Peyer's patch (tissue), 4 donors: ENCODE results near the gene MICALL1. TPM values are rescaled to one million over a fixed set of nuclear protein-coding genes. Genes with fewer than 3 reads are reported as not detected.
A peak's percentile ranks its signal among the peaks of the same experiment; 100 is the strongest.

Source experiments
- DNase-seq, 3 donors: peaks; one replicate each; pipeline ENCODE4 v3.0.0-alpha.2; 2017 to 2019
- H3K27ac ChIP-seq, 4 donors: fragments of 200-600 bp; sonication (generic); one replicate each; pipeline ENCODE4 v1.5.1; 2016 to 2019
- H3K27me3 ChIP-seq, 2 donors: fragments of 200-600 bp; sonication (generic); one replicate each; pipeline ENCODE4 v1.5.1; 2019
- H3K36me3 ChIP-seq, 3 donors: fragments of 200-600 bp; sonication (generic); one replicate each; pipeline ENCODE4 v1.5.1; 2016 to 2019
- H3K4me1 ChIP-seq, 4 donors: fragments of 200-600 bp; sonication (generic); one replicate each; pipeline ENCODE4 v1.5.1; 2016 to 2019
- H3K4me3 ChIP-seq, 4 donors: fragments of 200-600 bp; sonication (generic); 1 replicate in 3 of 4; 2 replicates in 1 of 4; pipeline ENCODE4 v1.5.1; 2016 to 2019; ENCODE audit warnings: mild to moderate bottlenecking in 1 of 4
- H3K9me3 ChIP-seq, 4 donors: fragments of 200-600 bp; sonication (generic); one replicate each; pipeline ENCODE4 v1.5.1; 2016 to 2019; ENCODE audit warnings: mild to moderate bottlenecking in 1 of 4
- POLR2A ChIP-seq, 2 donors: fragments of 450-650 bp; IDR thresholded peaks; one replicate each; pipeline ENCODE4 v1.5.1; 2017; ENCODE audit warnings: antibody characterized with exemption in 2 of 2, mild to moderate bottlenecking in 2 of 2, moderate library complexity in 2 of 2
- total RNA-seq, 4 donors: library from RNA; depleted of rRNA; stranded (reverse); fragments of >200 nt; gene quantifications; one replicate each; pipeline ENCODE4 v1.1.0, GENCODE V29; 2016
- TF ChIP-seq, protein P1 (sequence below), 6 experiments: fragments of 450-650 bp in 4 of 6; fragments of 200-600 bp in 2 of 6; sonication (generic) in 1 of 6; IDR thresholded peaks; one replicate each; pipeline ENCODE4 v1.5.1; 2017 to 2019; ENCODE audit warnings: antibody characterized with exemption in 6 of 6, mild to moderate bottlenecking in 3 of 6, moderate library complexity in 1 of 6

The MICALL1 gene
- total RNA-seq, 4 donors from 2014 or later, result 24.5 to 49.0 (median 31.8) TPM

DNA sequence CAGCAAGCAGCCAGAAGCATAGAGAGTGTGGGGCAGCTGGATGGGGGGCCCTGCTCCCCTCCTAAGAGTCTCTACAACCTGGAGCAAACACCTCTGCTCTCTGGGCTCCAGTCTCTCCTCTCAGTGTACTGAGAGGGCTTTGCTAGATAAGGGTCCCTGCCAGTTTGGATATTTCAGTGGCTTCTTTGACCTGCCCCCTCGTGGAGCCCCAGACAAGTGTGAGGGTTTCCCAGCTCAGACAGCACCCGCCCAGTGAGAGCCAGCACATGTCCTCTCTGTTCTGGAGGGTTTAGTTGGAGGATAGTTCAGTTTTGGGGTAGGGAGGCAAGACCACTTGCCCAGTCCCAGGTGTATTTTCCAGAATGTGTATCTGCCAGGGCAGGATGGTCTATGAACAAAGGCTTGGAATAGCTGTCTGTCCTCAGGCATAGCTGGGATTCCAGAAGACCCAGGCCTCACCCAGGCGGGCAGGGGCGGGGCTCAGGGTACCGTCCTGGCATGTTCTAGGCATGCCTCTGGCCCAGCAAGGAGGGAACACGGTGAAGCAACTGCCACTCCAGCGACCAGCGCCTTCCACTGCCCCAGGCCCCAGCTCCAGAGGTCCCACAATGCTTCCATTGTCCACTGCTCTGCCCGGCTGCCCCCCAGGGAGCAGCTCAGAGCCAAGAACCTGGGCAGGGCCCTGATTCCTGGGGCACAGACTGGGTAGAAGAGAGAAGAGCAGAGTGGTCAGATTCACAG is 7.5 kb upstream of the MICALL1 start:
- Histone ChIP-seq H3K36me3 (no peaks in the 10 kb centered on the region), H3K27ac (no peak overlapping the region), H3K4me1 (peaks cover 0 to 27% (median 2%) of the 10 kb centered on the region in 4 donors), H3K4me3 (no peak overlapping the region), H3K9me3 (no peaks in the 10 kb centered on the region), H3K27me3 (no peaks in the 10 kb centered on the region)
- DNase-seq, result no peak
- no peak for TF ChIP-seq POLR2A (IDR thresholded peaks at IDR 0.05)
- TF ChIP-seq, protein P1, sequence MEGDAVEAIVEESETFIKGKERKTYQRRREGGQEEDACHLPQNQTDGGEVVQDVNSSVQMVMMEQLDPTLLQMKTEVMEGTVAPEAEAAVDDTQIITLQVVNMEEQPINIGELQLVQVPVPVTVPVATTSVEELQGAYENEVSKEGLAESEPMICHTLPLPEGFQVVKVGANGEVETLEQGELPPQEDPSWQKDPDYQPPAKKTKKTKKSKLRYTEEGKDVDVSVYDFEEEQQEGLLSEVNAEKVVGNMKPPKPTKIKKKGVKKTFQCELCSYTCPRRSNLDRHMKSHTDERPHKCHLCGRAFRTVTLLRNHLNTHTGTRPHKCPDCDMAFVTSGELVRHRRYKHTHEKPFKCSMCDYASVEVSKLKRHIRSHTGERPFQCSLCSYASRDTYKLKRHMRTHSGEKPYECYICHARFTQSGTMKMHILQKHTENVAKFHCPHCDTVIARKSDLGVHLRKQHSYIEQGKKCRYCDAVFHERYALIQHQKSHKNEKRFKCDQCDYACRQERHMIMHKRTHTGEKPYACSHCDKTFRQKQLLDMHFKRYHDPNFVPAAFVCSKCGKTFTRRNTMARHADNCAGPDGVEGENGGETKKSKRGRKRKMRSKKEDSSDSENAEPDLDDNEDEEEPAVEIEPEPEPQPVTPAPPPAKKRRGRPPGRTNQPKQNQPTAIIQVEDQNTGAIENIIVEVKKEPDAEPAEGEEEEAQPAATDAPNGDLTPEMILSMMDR (IDR thresholded peaks at IDR 0.05), result no peak

DNA sequence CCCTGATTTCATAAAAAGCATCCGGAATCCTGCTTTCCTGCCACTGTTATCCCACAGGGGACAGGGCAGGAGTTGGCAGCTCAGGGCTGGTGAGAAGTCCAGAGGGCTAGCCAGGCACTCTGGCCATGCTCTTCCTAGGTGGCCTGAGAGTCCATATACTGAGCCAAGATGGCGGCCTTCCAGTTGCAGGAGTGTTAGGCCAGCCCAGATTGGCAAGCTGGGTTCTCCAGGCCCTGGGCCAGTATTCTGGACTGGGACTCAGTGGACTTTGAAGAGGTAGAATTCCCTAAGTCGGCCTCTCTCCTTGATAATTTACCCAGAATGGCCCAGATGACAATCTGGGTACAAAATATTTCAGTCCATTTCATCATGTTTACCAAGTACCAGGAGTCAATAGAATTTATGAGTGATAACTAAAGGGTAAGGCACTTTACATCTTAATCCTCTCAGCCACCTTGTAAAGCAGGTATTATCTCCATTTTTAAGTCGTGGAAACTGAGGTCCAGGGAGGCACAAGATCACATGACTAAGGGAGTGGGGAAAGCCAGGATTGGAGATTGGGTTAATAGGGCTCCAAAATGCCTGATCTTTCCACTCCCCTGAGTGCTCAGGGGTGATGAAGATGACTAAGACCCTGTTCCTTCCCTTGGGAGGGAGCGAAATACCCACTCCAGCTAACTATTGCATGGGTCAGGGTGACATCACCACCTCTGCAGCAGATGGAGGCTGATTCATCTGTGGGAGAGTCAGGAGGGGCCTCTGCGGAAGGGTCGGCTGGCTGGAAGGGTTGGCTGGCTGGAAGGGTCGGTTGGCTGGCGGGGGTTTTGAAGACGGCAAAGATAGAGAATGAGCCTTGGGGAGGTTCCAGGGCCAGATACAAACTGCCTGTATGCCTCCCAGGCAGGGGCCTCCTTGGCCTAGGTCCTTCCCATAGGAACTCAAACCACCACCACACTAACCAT is 1.2 kb upstream of the MICALL1 start:
- Histone ChIP-seq H3K36me3 (no peaks in the 10 kb centered on the region), H3K27ac (peak overlapping the region in 3 of 4 donors; percentile 88 to 92 (median 88)), H3K4me1 (peaks cover 0 to 9% (median 6%) of the 10 kb centered on the region in 4 donors), H3K27me3 (no peaks in the 10 kb centered on the region), H3K9me3 (no peaks in the 10 kb centered on the region), H3K4me3 (peak overlapping the region in 2 of 4 donors; percentile 76 to 97)
- peak in 1 of 3 donors; percentile 56 for DNase-seq
- TF ChIP-seq POLR2A (IDR thresholded peaks at IDR 0.05), result no peak
- TF ChIP-seq, protein P1 (IDR thresholded peaks at IDR 0.05), result no peak

DNA sequence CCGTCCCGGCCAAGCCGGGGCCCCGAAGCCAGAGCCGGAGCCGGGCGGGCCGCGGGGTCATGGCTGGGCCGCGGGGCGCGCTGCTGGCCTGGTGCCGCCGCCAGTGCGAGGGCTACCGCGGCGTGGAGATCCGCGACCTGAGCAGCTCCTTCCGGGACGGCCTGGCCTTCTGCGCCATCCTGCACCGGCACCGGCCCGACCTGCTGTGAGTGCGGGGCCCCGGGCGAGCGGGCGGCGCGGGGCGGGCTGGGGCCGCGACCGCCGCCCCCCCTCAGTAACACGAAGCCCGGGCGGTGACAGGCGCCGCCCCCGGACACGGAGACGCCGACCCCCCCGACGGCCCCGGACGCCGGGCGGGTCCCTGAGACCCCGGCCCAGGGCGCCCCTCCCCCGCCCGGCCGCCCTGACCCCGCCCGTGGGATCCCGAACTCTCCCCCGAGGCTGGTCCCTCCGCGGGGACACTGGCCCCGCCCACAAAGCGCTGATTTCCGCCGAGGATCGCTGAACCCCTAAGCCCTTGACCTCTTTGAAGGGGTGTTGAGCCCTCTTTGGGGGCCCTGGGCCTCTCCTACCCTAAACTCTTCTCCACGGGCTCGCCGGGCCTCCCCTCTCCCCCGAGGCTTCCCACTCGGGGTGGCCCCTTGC is 389 bp downstream of the MICALL1 start:
- H3K4me1 ChIP-seq, result peaks cover 0 to 9% (median 6%) of the 10 kb centered on the region in 4 donors
- peak overlapping the region; percentile 85 to 92 (median 88) for H3K27ac ChIP-seq
- no peaks in the 10 kb centered on the region for H3K27me3 ChIP-seq
- H3K36me3 ChIP-seq, result no peaks in the 10 kb centered on the region
- TF ChIP-seq, protein P1 (IDR thresholded peaks at IDR 0.05), result no peak
- no peak for TF ChIP-seq POLR2A (IDR thresholded peaks at IDR 0.05)
- peak; percentile 48 to 70 (median 61) for DNase-seq
- no peaks in the 10 kb centered on the region for H3K9me3 ChIP-seq
- H3K4me3 ChIP-seq, result peak overlapping the region; percentile 76 to 97 (median 90)

DNA sequence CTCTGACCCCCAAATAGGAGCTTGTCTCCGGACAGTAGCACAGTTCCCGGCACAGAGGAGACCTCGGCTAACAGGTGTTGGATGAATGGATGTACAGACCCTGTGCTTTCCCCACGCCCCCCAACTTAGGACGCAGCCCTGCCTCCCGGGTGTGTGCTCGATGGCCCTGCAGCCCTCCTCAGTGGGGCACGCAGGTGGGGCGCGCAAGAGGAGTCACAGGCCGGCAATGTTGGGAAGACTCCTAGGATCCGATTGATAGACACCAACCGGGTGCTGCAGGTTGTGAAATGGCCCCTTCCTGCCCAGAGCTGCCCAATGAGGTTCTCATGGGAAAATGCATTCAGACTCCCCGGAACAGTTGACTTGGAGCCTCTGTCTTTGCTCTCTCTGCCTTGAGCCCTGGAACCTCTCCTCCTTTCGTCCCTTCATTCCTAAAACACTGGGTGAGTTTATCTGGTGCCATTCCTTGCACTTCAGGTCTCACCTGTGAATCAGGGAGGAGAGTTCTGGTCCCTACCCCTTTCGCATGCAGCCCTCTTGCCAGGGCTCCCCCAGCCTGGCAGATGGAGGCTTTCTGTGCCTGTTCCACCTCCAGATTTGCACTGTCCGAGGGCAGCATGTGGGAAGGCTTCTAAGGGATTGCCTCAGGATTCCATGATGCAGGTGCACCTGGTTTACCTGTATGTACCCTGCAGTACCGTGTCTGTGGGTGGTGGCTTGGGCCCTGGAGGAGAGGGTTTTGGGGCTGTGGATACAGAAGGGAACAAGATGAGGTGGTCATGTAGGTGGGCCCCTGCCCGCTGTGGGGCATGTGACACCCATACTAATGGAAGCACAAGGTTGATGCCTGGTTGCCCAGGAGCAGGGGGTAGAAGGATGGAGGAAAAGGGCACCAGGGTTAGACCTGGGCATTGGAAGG is 1.2 kb downstream of the MICALL1 start:
- Histone ChIP-seq H3K27me3 (no peaks in the 10 kb centered on the region), H3K4me3 (peak overlapping the region; percentile 76 to 97 (median 90)), H3K27ac (peak overlapping the region; percentile 85 to 92 (median 88)), H3K9me3 (no peaks in the 10 kb centered on the region), H3K4me1 (peaks cover 0 to 9% (median 6%) of the 10 kb centered on the region in 4 donors), H3K36me3 (peaks cover 0 to 4% (median 0%) of the 10 kb centered on the region in 3 donors)
- TF ChIP-seq, protein P1 (IDR thresholded peaks at IDR 0.05), result no peak
- no peak for TF ChIP-seq POLR2A (IDR thresholded peaks at IDR 0.05)
- no peak for DNase-seq
